Glomerular visceral epithelial cell (primary cell): ENCODE measurements around the gene STAT4.

Experiments
- DNase-seq: peaks from one replicate; pipeline ENCODE4 v3.0.0-alpha.2; 2016; ENCODE audit errors: extremely low spot score

The STAT4 gene

GRCh38 chr2:191045141-191045540 lies 105.7 kb downstream of the STAT4 start:
- DNase-seq, result no peak

- DNase-seq, result no peak
Measured at GRCh38 chr2:191043438-191043837, 107.4 kb downstream of the STAT4 start.

GRCh38 chr2:191041418-191042161 lies 109.2 kb downstream of the STAT4 start:
- DNase-seq, result peak; percentile 78

- no peak for DNase-seq
Measured at GRCh38 chr2:191039616-191040015, 111.2 kb downstream of the STAT4 start.

- no peak for DNase-seq
Measured at GRCh38 chr2:191038741-191039140, 112.1 kb downstream of the STAT4 start.

GRCh38 chr2:191038241-191038725 lies 112.5 kb downstream of the STAT4 start:
- DNase-seq, result peak; percentile 40

- DNase-seq, result no peak
Measured at GRCh38 chr2:191037351-191037750, 113.4 kb downstream of the STAT4 start.

GRCh38 chr2:191036363-191036762 lies 114.4 kb downstream of the STAT4 start:
- no peak for DNase-seq

GRCh38 chr2:191032588-191033429 lies 118.0 kb downstream of the STAT4 start:
- no peak for DNase-seq

- DNase-seq, result no peak
Measured at GRCh38 chr2:191031256-191031655, 119.5 kb downstream of the STAT4 start.

GRCh38 chr2:191030521-191031154 lies 120.2 kb downstream of the STAT4 start:
- peak; percentile 69 for DNase-seq

- DNase-seq, result no peak
Measured at GRCh38 chr2:191029280-191029950, 121.4 kb downstream of the STAT4 start.

GRCh38 chr2:191026377-191026776 lies 124.4 kb downstream of the STAT4 start:
- DNase-seq, result no peak

GRCh38 chr2:191025135-191025534 lies 125.7 kb downstream of the STAT4 start:
- DNase-seq, result no peak

- no peak for DNase-seq
Measured at GRCh38 chr2:191023235-191023679, 127.5 kb downstream of the STAT4 start.

GRCh38 chr2:191020742-191021381 lies 129.9 kb downstream of the STAT4 start:
- DNase-seq, result peak; percentile 53

GRCh38 chr2:191020221-191020741 lies 130.5 kb downstream of the STAT4 start:
- peak; percentile 99 for DNase-seq

GRCh38 chr2:191019376-191019775 lies 131.4 kb downstream of the STAT4 start:
- DNase-seq, result peak; percentile 45

- peak; percentile 95 for DNase-seq
Measured at GRCh38 chr2:191018643-191019119, 132.1 kb downstream of the STAT4 start.

- peak; percentile 49 for DNase-seq
Measured at GRCh38 chr2:191018048-191018447, 132.7 kb downstream of the STAT4 start.

- DNase-seq, result no peak
Measured at GRCh38 chr2:191015831-191016230, 135.0 kb downstream of the STAT4 start.
